GM20431 (cell line): ENCODE data around the gene TNS4.

Source experiments
- in situ Hi-C: fragments of 300-500 bp; cut with MseI, MboI; formaldehyde crosslinking; loops from one replicate; pipeline ENCODE4 v1.15.0; 2020; ENCODE audit warnings: low sequenced_read_pairs; ENCODE audit not compliant: unreplicated experiment

Gene TNS4

GRCh38 chr17:40447806-40448205, 53.6 kb downstream of the TNS4 start:
- in situ Hi-C loops: no loop called here

- in situ Hi-C loops: no loop called here
Observed at GRCh38 chr17:40447148-40447644, 54.2 kb downstream of the TNS4 start.

DNA sequence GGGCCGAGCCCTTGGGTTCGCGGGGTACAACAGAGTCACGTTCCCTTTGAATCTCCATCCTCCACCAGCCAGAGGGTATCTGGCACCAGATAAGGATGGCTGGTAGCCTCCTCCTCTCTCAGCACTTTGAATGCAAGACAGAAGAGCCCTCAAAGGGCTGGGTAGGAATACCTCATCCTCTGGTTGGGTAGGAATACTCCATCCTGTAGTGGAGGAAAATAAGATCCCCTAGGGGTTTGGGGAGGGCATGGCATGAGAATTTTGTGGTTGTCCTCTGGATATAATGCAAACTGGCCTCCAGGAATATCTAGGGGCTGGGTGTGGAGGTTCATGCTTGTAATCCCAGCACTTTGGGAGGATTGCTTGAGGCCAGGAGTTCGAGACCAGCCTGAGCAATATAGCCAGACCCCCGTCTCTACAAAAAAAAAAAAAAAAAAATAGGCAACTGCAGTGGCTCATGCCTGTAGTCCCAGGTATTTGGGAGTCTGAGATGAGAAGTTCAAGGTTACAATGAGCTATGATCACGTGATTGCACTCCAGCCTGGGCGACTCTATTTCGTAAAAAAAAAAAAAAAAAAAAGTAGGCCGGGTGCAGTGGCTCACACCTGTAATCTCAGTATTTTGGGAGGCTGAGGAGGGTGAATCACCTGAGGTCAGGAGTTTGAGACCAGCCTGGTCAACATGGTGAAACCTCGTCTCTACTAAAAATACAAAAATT, 55.5 kb downstream of the TNS4 start:
- in situ Hi-C loops: no loop called here

DNA sequence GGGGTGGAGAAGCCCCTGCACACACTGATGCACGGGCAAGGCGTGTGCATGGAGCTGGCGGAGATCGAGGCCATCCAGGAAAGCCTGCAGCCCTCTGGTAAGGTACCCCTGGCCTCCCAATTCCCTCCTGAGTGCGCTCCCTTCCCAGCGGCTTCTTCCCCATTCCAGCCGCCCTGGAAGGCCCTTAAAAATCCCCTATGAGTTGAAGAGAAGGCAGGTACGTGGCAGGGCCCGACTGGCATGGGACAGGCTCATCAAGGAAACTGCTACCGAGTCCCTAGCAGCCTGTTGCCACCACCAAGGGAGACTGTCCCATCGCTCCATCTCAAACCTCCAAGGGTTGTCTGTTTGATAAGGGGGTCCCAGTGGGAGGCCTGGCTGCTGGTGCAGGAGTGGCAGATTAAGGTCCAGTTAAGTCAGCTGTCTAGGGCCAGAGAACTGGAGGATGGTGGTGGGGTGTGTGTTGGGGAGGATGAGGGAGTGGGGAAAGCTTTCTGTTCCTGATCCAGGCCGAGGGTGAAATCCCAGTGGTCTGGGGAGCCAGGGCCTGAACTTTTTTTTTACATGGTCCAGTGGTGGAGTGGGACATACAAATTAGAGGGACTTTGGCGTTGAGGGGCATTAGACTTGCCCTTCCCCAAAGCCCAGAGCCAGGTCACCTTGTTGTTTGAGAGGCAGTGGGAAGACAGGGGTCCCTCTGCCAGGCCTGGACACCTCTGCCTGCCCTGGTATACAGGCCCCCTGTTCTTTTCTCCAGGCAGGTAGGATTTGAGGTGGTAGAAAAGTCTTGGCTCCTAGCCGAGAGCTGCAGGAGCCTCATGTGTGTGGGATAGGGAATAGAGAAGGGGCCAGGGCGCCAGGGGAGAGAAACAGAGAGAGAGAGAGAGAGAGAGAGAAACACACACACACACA, 57.2 kb downstream of the TNS4 start:
- in situ Hi-C loops: no loop called here

DNA sequence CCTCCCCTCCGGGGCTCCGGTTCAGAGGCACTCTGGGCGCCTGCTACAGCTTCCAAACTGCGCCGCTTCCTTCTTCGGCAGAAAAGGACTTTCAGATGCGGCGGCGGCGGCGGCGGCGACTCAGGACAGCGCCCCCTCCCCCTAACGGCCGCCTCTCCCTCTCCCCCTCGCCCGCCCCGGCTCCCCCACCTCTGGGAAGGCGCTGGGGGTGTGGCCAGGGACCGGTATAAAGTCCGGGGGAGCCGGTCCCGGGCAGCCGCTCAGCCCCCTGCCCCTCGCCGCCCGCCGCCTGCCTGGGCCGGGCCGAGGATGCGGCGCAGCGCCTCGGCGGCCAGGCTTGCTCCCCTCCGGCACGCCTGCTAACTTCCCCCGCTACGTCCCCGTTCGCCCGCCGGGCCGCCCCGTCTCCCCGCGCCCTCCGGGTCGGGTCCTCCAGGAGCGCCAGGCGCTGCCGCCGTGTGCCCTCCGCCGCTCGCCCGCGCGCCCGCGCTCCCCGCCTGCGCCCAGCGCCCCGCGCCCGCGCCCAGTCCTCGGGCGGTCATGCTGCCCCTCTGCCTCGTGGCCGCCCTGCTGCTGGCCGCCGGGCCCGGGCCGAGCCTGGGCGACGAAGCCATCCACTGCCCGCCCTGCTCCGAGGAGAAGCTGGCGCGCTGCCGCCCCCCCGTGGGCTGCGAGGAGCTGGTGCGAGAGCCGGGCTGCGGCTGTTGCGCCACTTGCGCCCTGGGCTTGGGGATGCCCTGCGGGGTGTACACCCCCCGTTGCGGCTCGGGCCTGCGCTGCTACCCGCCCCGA, 58.0 kb downstream of the TNS4 start, which contains the start of gene IGFBP4:
Gene IGFBP4 (plus strand): TSS at position 255 of the 792 bp plus-strand sequence. CDS start 286 bp downstream, at position 541.
- in situ Hi-C loops: no loop called here

DNA sequence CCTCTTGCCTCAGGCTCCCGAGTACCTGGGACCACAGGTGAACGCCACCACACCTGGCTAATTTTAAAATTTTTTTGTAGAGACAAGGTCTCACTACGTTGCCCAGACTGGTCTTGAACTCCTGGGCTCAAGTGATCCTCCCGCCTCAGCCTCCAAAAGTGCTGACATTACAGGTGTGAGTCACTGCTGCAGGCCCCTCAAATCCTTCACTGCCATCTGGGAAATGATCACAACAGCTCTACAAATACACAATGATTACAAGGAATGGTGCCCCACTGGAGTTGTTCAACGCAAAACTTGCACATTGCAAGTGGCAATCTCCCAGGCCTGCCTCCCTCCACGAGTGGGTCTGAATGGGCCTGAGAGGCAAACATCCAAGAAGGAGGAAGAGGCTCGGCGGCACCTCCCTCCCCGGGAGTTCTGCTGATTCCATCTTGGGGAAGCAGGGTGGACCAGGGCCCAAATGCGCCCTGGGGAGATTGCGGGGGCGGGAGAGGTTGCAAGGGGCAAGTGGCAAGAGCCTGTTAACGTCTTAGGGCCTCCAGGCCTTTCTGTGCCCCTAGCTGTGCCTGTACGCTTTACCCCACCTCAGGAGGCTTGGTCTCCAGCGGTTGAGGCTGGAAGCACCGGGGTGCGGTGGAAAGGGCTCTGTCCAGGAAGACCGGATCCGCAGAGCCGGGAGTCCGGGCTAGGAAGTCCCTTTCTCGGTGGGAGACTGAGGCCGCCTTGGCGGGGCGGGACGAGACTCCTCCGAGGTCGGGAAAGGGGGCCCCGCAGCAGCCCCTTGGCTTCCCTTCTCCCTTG, 58.8 kb downstream of the TNS4 start:
- in situ Hi-C loops: no loop called here

GRCh38 chr17:40440166-40440565, 61.3 kb downstream of the TNS4 start:
- in situ Hi-C loops: no loop called here

DNA sequence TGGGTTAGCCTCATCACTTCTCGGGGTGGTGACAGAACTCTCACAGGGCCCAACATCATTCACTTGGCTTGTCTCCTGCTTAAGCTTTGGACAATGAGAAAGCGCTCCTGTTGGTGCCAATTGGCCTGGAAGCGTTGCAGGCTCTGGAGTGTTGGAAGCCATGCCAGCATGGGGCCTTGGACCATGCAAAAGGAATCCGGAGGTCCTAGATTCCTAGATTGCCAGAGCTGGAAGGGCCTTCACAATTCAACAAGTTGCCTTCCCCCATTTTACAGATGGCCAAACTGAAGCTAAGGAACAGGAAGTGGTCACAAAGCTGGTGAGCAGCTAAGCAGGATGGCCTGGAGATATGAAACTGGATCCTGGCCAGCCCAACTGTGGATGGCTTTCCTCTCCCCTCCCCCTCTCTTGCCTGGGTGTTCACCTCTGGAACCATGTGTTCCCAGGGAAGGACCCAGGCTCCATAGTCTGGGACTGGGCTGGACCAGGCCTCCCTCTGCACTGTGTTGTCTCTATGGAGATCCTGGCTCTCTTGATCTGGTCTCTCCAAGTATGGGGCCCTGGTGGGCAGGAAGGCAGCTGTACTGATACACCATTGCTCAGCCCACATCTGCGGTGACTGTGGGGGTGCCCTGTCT, 64.2 kb downstream of the TNS4 start:
- in situ Hi-C loops: loop anchor here (10.0 kb wide), 1 partner anchor 108 kb away; no protein-coding TSS in a partner anchor

GRCh38 chr17:40436636-40437035, 64.8 kb downstream of the TNS4 start:
- in situ Hi-C loops: loop anchor here (10.0 kb wide), 1 partner anchor 108 kb away; no protein-coding TSS in a partner anchor

DNA sequence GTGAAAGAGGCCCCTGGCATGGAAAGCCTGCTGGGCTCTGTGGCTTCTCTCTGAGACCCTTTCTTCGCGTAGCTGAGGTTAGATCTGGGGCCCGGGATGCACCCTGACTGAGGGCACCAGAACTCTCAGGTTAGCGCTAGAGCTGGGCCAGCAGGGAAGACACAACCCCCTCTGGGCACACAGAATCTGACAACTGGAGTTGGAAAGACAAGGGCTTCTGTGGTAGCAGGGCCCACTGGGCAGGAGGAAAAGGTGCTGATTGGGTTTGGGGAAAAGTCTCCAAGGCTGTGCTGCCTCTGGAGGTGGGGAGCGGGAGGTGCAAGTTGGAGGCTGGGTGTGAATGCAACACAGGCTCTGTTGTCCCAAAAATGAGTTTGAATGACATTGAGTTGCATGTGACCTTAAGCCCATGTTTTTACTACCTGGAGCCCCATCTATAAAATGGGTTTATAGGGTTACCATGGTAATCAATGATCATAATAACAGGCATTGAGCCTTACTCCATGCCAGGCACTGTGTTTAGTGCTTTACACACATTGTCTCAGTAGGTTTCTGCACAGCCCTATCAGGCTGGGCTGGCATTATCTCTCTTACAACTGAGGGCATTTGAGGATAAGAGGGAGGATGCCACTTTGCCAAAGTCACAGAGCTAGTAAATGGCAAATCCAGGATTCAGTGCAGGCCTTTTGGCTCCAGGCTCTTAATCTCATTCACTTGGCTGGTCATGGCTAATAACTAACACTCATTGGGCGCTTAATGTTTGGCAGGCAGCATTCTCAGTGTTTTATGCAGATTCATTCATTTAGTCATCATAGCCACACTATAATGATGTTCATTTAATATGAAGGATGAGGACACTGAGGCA, 67.6 kb downstream of the TNS4 start:
- in situ Hi-C loops: loop anchor here (10.0 kb wide), 1 partner anchor 111 kb away; no protein-coding TSS in a partner anchor

GRCh38 chr17:40432864-40433528, 68.4 kb downstream of the TNS4 start:
- in situ Hi-C loops: loop anchor here (10.0 kb wide), 1 partner anchor 112 kb away; no protein-coding TSS in a partner anchor

GRCh38 chr17:40431231-40431602, 70.2 kb downstream of the TNS4 start:
- in situ Hi-C loops: loop anchor here (10.0 kb wide), 1 partner anchor 114 kb away; no protein-coding TSS in a partner anchor

GRCh38 chr17:40430272-40431230, 70.9 kb downstream of the TNS4 start:
- in situ Hi-C loops: loop anchor here (10.0 kb wide), 1 partner anchor 114 kb away; no protein-coding TSS in a partner anchor

GRCh38 chr17:40427002-40427491, 74.4 kb downstream of the TNS4 start:
- in situ Hi-C loops: no loop called here
